NCI-H187 treated with DMSO at 0.1 percent for 48 hours (cell line): ENCODE measurements around the gene SIGLEC1.

Source experiments
- DNase-seq: peaks from one replicate; lab custom pipeline; 2025; lab: John Stamatoyannopoulos, UW

SIGLEC1 gene

GRCh38 chr20:3728876-3729275 is 16.5 kb upstream of the SIGLEC1 start:
- DNase-seq = no peak

DNA sequence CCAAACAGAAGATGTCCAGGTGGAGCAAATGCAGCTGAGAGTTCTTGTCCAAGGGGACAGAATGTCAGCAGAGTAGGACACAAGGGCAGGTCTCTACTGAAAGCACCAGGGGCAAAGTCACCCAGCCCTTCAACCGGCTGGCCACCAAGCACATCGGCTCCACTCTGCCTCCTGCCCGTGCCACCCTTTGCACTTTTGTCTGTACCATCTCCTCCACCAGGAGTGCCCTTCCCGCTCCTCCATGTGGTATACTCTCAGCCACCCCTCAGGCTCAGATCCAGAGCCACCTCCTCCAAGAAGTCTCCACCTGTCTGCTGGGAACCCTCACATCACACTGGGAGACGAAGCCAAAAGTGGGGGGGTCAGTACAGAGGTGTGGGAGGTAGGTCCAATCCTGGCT is 16.0 kb upstream of the SIGLEC1 start:
- no peak for DNase-seq

DNA sequence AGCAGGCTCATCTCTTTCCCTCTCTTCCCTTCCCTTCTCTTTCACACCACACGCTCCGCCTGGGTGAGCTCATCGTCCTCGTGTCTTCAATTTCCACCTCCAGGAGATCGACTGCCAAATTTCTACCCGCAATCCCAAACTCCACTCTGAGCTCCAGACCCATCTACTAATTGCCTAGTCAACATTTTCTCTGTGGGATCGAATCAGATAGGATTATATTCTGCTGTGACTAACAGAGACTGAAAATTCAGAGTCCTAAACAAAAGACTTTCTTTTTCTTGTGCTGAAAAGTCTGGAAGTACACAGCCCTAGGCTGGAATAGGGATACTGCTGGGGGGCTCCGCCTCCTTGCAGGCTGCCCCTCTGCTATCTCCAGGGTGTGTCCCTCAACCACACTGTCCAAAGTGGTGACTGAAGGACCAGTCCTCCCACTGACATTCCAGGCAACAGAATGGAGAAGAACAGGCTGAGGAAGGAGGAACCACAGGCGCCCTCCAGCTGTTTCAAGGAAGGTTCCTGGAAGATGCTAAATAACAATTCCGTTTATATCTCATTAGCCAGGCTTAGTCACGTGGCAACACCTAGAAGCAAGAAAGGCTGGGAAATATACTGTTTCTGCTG is 15.1 kb upstream of the SIGLEC1 start:
- no peak for DNase-seq

GRCh38 chr20:3724356-3724755 is 12.0 kb upstream of the SIGLEC1 start:
- DNase-seq = no peak

- no peak for DNase-seq
These were observed 10.9 kb upstream of the SIGLEC1 start for GRCh38 chr20:3723284-3723683.

DNA sequence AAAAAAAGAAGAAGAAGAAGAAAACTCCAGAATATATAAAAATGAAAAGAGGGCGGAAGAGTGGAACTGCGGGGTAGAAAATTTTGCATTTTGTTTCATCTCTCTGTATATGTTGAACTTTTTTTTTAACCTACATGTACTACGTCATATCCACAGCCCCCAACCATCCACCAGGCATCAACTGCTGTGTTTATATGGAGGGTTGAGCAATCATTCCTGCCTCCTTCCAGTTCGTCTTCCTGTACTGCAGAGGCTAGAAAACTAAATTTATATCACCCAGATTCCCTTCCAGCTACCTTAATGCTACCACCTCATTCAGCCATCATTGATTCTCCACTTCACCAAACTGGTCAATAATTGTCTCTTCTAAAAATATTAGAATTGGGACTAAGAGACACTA is 9.5 kb upstream of the SIGLEC1 start:
- no peak for DNase-seq

DNA sequence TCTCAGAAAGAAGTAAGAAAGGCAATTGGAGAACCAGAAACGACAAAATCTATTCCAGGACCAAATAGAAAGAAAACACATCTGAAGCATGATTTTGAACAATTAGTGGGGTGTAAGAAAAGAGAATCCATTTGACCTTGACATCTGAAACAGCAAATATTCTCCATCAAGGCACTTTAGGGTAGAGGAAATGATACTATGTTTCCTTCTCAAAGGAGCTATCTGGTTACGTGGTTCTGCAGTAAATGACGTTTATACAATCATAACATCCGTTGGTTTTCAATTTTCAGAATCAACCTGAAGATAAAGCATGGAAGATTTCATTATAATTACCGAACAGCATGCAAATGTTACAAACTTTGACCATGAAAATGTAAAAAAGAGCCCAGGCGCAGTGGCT is 8.2 kb upstream of the SIGLEC1 start:
- DNase-seq = no peak

GRCh38 chr20:3720068-3720467 is 7.7 kb upstream of the SIGLEC1 start:
- DNase-seq = no peak

DNA sequence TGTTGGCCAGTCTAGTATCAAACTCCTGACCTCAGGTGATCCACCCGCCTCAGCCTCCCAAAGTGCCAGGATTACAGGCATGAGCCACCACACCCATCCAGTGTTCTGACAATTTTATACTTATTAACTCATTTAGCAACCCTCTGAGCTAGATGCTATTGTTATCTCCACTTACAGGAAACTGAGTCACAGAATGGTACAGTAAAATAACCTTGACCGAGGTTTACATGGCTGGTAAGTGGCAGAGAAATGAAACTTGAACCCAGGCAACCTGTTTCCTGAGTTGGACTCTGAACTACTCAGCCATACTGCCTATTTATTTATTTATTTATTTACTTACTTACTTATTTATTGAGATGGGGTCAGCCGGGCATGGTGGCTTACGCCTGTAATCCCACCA is 6.6 kb upstream of the SIGLEC1 start:
- DNase-seq = no peak

GRCh38 chr20:3716195-3716834 is 3.9 kb upstream of the SIGLEC1 start:
- DNase-seq = no peak

- DNase-seq = no peak
These were observed 1.7 kb upstream of the SIGLEC1 start for GRCh38 chr20:3714092-3714491.

- DNase-seq = no peak
These were observed 887 bp downstream of the SIGLEC1 start for GRCh38 chr20:3711484-3711941.

DNA sequence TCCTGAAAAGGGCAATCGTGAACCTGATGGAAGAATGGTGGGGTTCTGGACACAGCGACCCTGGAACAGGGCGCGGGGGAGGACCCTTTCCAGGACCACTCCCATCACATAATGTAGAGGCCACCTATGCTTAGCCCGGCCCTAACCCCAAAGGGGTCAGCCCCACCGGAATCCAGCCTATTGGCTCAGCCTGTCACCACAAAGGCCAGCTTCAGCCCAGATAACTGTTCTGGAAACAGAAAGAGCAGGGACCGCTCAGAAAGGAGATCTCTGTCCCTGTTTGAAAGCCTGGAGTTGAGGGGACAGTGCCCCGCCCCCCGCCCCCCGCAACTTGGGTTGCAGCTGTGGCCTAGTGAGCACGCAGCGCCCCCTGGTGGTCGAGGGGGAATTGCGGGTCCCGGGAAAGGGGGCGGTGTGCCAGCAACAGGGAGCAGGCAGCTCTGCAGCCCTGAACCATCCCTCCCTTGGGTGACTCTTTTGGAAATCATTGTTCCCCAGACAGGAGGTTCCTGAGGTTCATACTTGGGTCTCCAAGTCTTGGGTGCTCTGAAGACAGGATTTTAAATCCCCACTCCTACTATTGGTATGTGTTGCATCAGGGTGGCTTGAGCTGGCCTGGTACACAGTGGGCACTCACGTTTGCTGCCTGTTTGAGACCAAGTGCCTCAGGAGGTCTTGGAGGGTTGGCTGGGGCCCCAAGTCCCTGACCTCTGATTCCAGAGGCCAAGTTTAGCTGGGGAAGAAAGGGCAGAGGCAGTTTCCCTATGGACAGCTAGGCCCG is 1.5 kb downstream of the SIGLEC1 start:
- no peak for DNase-seq

- no peak for DNase-seq
These were observed 2.4 kb downstream of the SIGLEC1 start for GRCh38 chr20:3710011-3710466.

GRCh38 chr20:3707508-3707899 is 4.9 kb downstream of the SIGLEC1 start:
- no peak for DNase-seq

DNA sequence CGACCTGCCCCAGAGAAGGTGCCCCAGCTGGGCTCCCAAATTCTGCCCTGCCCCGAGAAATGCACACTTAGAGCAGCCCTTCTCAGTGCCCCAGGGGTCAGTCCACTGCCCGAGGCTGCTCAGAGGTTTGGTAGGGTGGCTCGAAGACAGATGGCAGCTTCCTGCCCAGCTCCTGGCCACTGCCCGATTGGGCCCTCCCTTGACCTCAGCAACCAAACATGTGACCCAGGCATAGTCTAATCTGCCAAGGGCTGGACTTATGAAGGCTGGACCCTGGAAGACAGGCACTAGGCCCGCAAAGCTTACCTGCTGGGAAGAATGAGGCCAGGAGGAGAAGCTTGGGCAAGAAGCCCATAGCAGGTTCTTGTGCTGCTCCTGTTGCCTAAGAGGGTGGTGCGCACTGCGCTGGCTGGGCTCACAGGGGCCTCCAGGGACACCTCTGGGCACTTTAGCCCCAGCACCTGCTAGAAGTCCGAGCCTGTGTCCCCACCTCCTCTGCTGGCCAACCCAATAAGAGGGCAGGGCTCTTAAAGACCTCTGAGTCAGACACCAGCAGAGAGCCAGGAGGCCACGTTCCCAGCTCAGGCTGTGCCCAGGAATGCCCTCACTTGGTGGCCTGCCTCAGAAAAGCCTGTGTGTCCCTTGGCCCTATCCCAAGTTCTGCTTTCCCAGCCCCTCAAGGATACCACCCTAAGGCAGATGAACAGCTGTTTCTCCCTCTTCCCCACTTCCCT is 5.5 kb downstream of the SIGLEC1 start:
- DNase-seq = no peak

DNA sequence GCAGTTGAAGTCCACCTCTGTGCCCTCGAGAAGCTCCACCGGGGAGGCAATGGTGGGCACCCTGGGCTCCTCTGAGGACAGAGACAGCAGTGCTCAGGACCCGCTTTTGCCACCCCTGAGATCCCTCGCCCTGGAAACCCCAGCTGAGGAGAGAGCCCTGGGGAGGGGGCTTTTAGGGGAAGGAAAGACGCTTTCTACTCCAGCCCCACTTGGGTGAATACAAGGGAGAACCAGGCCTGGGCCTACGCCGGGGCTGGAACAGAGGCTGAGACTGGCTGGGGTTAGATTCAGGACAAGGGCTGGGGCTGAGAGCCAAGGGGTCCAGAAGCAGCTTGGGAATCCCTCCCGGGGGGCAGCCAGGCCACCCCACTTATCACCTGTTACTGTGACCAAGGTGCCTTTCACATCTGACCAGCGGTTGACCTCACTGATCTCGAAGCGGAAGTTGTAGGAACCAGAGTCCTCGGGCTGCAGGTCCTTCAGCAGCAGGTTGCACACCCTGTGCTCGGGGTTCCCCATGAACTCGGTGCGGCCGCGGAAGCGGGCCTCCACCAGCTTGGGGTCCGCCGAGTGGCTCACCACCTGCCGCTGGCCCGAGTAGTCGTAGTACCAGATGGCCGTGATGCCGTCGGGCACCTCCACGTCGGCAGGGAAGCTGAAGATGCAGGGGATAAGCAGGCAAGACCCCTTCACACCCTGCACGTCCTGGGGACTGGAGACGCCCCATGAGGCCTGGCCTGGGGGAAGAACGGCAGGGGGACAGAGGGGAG is 6.2 kb downstream of the SIGLEC1 start:
- DNase-seq = no peak

DNA sequence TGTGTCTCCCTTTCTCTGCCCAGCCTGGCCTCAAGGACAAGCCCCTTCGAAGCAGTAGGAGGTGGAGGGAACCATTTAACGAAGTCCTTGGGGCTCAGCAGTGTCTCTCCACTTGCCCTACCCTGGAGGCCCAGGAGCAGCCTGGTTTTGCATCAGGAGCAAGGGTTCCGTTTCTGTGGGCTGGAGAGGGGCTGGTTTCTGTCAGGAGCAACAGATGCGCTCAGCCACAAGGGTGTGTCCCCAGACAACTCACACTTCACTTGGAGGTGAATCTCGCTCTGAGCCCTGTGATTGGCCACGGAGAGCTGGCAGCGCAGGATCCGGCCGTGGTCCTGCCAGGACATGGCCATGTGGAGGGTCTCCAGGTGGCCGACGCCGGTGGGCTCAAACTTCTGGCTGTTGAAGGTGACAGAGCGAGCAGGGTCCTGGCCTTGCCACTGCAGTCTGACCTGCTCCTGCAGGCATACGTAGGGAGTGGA is 6.9 kb downstream of the SIGLEC1 start:
- no peak for DNase-seq

DNA sequence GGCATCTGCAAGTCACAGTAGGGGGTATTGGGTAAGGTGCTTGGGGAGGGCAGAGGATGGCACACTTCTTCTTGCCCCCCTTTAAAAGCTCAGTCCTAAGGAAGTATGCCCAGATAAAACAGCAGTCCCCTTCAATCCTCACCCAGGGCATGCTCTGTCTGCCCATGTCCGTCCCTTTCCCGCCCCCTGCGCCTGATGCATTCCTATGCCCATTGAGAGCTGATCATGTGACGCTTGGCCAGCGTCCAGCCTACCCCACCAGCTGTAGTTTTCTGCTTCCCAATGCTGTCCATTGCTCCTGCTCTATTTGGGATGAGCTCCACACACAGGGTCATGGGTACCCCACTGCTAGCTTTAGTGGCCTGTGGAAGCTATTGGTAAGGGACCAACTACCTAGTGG is 8.3 kb downstream of the SIGLEC1 start:
- no peak for DNase-seq

DNA sequence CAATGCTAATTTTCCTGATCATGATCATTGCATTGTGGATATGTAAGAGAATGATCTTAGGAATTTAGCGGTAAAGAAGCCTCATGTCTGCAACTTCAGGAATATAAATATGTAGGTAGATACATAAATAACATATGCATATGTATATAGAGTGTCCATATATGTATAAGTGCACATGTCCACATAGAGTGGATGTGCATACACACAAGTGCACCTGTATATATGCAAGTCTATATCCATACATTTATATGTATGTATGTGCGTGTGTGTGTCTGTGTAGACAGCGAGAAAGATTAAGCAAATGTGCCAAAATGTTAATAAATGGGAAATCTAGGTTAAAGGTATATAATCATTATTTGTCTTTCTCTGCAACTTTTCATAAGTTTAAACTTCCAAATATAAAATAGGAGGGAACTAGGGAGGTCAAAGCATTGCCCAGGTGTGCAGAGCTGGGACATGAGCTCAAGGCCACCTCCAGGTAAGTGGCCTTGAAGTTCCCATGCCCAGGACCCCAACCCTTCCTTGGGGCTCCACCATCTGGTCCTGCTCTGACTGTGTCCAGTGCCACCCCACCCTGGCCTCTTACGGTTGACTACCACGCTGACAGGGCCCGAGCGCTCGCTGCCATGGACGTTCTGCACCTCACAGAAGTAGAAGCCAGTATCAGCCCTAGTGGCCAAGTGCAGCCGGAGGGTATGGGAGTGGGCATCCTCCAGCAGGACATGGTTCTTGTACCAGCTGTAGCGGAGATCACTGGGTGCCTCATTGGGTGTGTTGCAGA is 9.6 kb downstream of the SIGLEC1 start:
- DNase-seq = no peak
